ENCODE results near the gene ADPRHL1. TPM values are rescaled to one million over a fixed set of nuclear protein-coding genes. Genes with fewer than 3 reads are reported as not detected.

Gene ADPRHL1
- total RNA-seq, 1 donor from 2014 or later, result 3.1 TPM

DNA sequence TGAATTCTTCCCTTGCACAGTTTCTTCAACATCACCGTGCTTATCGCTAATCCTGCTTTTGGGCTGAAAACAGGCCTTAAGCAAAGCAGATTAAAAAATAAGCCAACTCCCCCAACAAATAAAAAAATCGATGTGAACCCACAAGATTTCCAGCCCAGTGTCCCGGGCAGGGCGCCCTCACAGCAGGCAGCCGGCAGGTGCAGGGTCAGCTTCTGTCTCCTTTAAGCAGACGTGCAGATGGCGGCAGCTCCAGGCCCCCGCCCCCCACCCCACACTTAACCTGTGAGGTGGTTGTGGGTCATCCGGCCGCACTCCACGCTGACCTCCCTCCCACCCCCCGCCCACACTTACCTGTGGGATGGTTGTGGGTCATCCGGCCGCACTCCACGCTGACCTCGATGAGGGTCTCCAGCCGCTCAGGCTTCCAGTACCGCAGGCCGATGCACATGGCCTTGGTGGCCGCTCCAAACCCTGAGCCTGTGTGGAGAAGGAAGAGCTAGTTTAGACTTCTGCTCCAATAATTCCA, 19.8 kb downstream of the ADPRHL1 start:
- Mint-ChIP-seq H3K4me3 (ENCODE audit: unreplicated experiment) (no peak overlapping the region), H3K36me3 (ENCODE audit: low read depth, unreplicated experiment) (peaks cover 9% of the 10 kb centered on the region), H3K4me1 (ENCODE audit: low read depth, unreplicated experiment) (no peaks in the 10 kb centered on the region), H3K27me3 (ENCODE audit: low read depth, unreplicated experiment) (peaks cover 3% of the 10 kb centered on the region), H3K27ac (ENCODE audit: unreplicated experiment) (no peak overlapping the region), H3K9me3 (ENCODE audit: unreplicated experiment) (no peaks in the 10 kb centered on the region)
- Histone ChIP-seq H3K36me3 (ENCODE audit: insufficient read depth, low read length) (no peaks in the 10 kb centered on the region), H4K20me1 (ENCODE audit: insufficient read depth, low read length) (no peaks in the 10 kb centered on the region), H2AFZ (ENCODE audit: low read depth, low read length) (no peak overlapping the region), H3K27me3 (ENCODE audit: insufficient read depth, low read length) (no peaks in the 10 kb centered on the region), H3K79me2 (ENCODE audit: insufficient read depth, low read length) (no peaks in the 10 kb centered on the region), H3K9me3 (ENCODE audit: insufficient read depth, low read depth, low read length) (no peaks in the 10 kb centered on the region), H3K4me2 (ENCODE audit: low read length) (no peak overlapping the region), H3K4me3 (ENCODE audit: insufficient read depth, low read depth, low read length) (no peak overlapping the region), H3K4me1 (ENCODE audit: insufficient read depth, low read length) (no peaks in the 10 kb centered on the region), H3K27ac (ENCODE audit: low read depth, low read length) (no peak overlapping the region), H3K9ac (ENCODE audit: low read length) (no peak overlapping the region)
- FAIRE-seq (no peak), DNase-seq (ENCODE audit: low read depth) (no peak)
- TF ChIP-seq CTCF (IDR thresholded peaks at IDR 0.05; ENCODE audit: insufficient read depth, low read depth, low read length) (no peak), EZH2 (IDR thresholded peaks at IDR 0.05; ENCODE audit: insufficient read depth, low read length) (no peak)

DNA sequence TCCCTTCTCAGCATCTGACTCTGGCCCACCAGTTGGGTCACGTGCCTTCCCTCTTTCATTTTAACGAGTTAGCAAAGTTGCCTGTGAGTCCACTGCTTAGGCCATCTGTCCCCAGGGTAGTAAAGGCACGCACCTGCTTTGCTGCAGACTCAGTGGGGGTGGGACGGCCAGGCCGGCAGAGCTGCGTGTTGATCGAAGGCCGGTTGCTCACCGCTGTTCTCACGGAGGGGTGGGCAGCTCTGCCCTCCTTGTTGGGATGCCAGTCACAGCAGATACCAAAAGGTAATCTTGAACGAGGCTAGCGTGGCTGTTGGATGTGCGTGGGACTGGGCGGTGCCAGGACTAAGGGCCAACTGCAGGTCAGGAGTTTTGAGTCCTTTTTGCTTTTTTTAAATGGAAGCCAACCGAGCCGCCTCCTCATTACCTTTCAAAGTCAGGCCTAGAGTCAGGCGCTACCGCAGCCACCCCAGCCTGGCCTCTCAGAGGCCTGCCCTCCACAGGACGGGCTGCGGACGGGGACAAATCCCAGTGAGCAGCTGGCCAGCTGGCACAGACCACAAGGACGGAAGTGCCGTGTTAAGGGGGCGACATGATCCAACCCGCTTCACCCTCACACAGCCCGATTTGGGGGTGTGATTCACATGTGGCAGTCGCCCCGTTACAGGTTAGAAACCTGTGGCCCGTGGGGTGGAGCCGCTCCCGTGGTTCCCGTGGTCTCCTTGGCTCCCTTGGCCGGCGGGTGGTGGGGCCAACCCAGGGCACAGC, 20.6 kb downstream of the ADPRHL1 start:
- no peak for DNase-seq (ENCODE audit: low read depth)
- no peaks in the 10 kb centered on the region for H3K79me2 ChIP-seq (ENCODE audit: insufficient read depth, low read length)
- TF ChIP-seq CTCF (IDR thresholded peaks at IDR 0.05; ENCODE audit: insufficient read depth, low read depth, low read length), result no peak
- TF ChIP-seq EZH2 (IDR thresholded peaks at IDR 0.05; ENCODE audit: insufficient read depth, low read length), result no peak
- no peaks in the 10 kb centered on the region for H4K20me1 ChIP-seq (ENCODE audit: insufficient read depth, low read length)
- Mint-ChIP-seq H3K4me3 (ENCODE audit: unreplicated experiment) (no peak overlapping the region), H3K27me3 (ENCODE audit: low read depth, unreplicated experiment) (peaks cover 3% of the 10 kb centered on the region), H3K9me3 (ENCODE audit: unreplicated experiment) (no peaks in the 10 kb centered on the region), H3K36me3 (ENCODE audit: low read depth, unreplicated experiment) (peaks cover 9% of the 10 kb centered on the region), H3K27ac (ENCODE audit: unreplicated experiment) (no peak overlapping the region), H3K4me1 (ENCODE audit: low read depth, unreplicated experiment) (peaks cover 3% of the 10 kb centered on the region)
- no peak overlapping the region for H2AFZ ChIP-seq (ENCODE audit: low read depth, low read length)
- H3K4me2 ChIP-seq (ENCODE audit: low read length), result no peak overlapping the region
- H3K4me3 ChIP-seq (ENCODE audit: insufficient read depth, low read depth, low read length), result no peak overlapping the region
- no peaks in the 10 kb centered on the region for H3K4me1 ChIP-seq (ENCODE audit: insufficient read depth, low read length)
- H3K9me3 ChIP-seq (ENCODE audit: insufficient read depth, low read depth, low read length), result no peaks in the 10 kb centered on the region
- no peak for FAIRE-seq
- H3K9ac ChIP-seq (ENCODE audit: low read length), result no peak overlapping the region
- no peak overlapping the region for H3K27ac ChIP-seq (ENCODE audit: low read depth, low read length)
- no peaks in the 10 kb centered on the region for H3K27me3 ChIP-seq (ENCODE audit: insufficient read depth, low read length)
- H3K36me3 ChIP-seq (ENCODE audit: insufficient read depth, low read length), result no peaks in the 10 kb centered on the region

- H3K36me3 ChIP-seq (ENCODE audit: insufficient read depth, low read length), result no peaks in the 10 kb centered on the region
- no peaks in the 10 kb centered on the region for H3K4me1 ChIP-seq (ENCODE audit: insufficient read depth, low read length)
- H4K20me1 ChIP-seq (ENCODE audit: insufficient read depth, low read length), result no peaks in the 10 kb centered on the region
- H3K36me3 Mint-ChIP-seq (ENCODE audit: low read depth, unreplicated experiment), result peaks cover 9% of the 10 kb centered on the region
- H3K4me3 ChIP-seq (ENCODE audit: insufficient read depth, low read depth, low read length), result no peak overlapping the region
- H3K4me3 Mint-ChIP-seq (ENCODE audit: unreplicated experiment), result no peak overlapping the region
- H3K27me3 ChIP-seq (ENCODE audit: insufficient read depth, low read length), result no peaks in the 10 kb centered on the region
- H3K79me2 ChIP-seq (ENCODE audit: insufficient read depth, low read length), result no peaks in the 10 kb centered on the region
- H3K4me1 Mint-ChIP-seq (ENCODE audit: low read depth, unreplicated experiment), result peaks cover 6% of the 10 kb centered on the region
- H2AFZ ChIP-seq (ENCODE audit: low read depth, low read length), result no peak overlapping the region
- no peaks in the 10 kb centered on the region for H3K9me3 ChIP-seq (ENCODE audit: insufficient read depth, low read depth, low read length)
- H3K27ac Mint-ChIP-seq (ENCODE audit: unreplicated experiment), result no peak overlapping the region
- H3K27ac ChIP-seq (ENCODE audit: low read depth, low read length), result no peak overlapping the region
- peaks cover 5% of the 10 kb centered on the region for H3K27me3 Mint-ChIP-seq (ENCODE audit: low read depth, unreplicated experiment)
- H3K4me2 ChIP-seq (ENCODE audit: low read length), result no peak overlapping the region
- H3K9me3 Mint-ChIP-seq (ENCODE audit: unreplicated experiment), result no peaks in the 10 kb centered on the region
- no peak overlapping the region for H3K9ac ChIP-seq (ENCODE audit: low read length)
- FAIRE-seq (no peak), DNase-seq (ENCODE audit: low read depth) (no peak)
- TF ChIP-seq EZH2 (IDR thresholded peaks at IDR 0.05; ENCODE audit: insufficient read depth, low read length), result no peak
Measured at GRCh38 chr13:113431171-113431570, 22.1 kb downstream of the ADPRHL1 start.
